ENCODE measurements around the gene GNL3L.
A peak's percentile ranks its signal among the peaks of the same experiment; 100 is the strongest.
"Not testable (repeated sequence)": the region's sequence is repeated elsewhere in the genome, so short reads cannot be mapped to it uniquely, and the experiment has no call there.

GNL3L gene, protein sequence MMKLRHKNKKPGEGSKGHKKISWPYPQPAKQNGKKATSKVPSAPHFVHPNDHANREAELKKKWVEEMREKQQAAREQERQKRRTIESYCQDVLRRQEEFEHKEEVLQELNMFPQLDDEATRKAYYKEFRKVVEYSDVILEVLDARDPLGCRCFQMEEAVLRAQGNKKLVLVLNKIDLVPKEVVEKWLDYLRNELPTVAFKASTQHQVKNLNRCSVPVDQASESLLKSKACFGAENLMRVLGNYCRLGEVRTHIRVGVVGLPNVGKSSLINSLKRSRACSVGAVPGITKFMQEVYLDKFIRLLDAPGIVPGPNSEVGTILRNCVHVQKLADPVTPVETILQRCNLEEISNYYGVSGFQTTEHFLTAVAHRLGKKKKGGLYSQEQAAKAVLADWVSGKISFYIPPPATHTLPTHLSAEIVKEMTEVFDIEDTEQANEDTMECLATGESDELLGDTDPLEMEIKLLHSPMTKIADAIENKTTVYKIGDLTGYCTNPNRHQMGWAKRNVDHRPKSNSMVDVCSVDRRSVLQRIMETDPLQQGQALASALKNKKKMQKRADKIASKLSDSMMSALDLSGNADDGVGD

GRCh38 chrX:54529552-54530356, at the start of gene GNL3L:
Gene GNL3L, plus strand, starts transcription at chrX:54530219. Its CDS starts 2,348 bp downstream, at chrX:54532567.
- peak; percentile 99 for DNase-seq

DNA sequence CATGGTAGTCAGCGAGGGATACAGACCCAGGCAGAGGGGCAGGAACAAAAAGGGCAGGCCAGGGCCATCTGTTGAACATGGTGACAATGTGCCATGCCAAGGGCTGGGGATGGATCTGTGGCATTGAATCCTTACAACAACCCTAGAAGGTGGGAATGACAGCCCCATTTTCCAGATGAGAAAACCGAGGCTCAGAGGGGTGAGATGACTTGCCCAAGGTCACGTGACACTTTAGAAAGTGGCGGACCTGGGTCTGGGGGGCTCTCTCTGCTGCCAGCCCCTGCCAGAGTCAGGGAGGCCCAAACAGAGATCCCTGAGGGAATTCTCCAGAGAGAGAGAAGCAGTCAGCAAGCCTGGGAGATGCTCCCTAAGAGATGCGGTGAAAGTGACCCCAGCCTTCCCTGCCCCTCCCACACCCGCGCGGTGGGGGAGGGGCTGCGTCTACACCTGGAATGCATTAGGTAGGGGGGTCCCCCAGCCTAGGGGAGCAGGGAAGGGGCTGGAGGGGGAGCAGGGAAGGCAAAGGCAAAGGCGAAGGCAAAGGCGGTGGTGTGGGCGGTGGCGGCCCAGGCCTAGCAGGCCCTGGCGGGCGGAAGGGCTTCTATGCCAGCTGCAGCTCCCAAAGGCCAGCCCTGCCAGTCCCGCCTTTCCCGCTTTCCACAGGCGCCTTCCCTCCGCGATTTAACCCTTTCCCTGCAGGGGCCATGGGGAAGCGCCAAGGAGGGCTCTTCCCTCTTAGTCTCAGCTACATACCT, 47.0 kb upstream of the GNL3L start:
- peak; percentile 83 for DNase-seq

DNA sequence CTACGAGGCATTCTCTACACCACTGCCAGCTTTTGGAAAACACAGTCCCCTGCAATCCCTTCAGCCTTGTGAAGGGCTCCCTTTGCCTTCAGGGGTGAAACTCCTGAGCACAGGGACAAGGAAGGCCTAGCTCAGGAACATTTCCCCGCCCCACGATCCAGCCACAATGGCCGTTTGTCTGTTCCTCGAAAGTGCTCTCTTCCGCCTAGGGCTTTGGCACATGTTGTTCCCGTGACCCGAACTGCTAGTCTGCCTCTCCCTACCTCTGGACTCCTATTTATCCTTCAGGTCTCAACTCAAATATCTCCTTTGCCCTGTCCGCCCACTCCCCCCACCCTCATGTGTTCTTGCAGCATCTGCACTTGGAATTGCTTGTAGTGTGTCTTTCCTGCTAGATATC, 46.1 kb upstream of the GNL3L start:
- DNase-seq: no peak

DNA sequence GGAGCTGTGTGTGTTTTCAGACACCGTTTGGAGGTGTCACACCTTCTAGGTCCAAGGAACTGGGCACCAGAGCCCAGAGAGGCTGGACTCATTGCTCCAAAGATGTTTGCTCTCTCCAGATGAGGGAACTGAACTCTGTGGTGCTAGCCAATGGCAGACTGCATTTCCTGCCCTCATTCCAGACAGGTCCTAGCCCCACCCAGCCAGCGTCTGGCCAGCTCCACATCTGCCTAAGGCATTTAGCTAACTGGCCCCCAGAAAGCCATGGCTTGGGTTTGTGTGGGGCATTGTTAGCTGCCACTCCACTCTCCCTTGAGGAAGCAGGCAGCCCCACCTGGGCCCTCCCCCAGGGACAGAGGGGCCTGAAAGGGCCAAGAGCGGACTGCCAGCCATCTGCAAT, 45.4 kb upstream of the GNL3L start:
- peak; percentile 39 for DNase-seq

- not testable (repeated sequence) for DNase-seq
These were observed 40.2 kb upstream of the GNL3L start for GRCh38 chrX:54489819-54490218.

DNA sequence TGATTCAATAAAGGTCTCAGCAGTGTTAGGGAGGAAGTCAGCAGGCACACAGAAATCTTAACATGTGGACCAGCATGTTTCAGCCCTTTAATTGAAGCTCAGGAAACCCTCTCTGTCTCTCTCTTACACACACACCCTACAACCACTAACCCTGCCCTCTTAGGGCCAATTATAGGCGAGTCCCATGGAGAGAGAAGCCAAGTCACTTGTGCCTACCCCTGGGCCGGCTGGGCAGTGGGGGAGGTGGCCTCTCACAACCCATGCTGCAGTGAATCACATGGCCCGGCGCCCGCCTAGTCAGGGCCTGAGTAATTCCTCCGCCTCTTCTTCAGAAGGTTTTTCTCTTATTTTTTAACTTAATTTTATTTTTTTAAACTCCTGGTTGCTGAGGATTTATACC, 37.7 kb upstream of the GNL3L start:
- no peak for DNase-seq

GRCh38 chrX:54494166-54494988, 35.6 kb upstream of the GNL3L start:
- peak; percentile 25 for DNase-seq

- DNase-seq: no peak
These were observed 34.8 kb upstream of the GNL3L start for GRCh38 chrX:54494989-54495813.

- peak; percentile 77 for DNase-seq
These were observed 34.1 kb upstream of the GNL3L start, which contains the start of gene FGD1 for GRCh38 chrX:54495814-54496516. Gene FGD1, minus strand, starts transcription at chrX:54496234. Its CDS starts 802 bp downstream, at chrX:54495432.

DNA sequence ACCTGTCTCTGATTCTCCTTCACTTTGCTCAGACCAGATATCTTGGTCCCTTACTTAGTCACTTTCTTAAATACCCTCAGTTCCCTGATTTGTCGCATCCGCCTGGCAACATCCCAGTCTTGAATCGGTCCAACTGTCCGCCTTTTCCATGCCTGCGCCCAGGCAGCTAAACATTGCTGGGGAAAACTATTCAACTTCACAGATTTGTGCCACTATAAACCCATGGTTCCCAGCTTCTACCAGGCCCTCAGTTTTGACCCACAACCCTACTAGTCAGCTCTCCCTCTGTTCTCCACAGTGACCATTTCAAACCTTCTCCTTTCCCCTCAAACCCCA, 33.5 kb upstream of the GNL3L start:
- DNase-seq: no peak

DNA sequence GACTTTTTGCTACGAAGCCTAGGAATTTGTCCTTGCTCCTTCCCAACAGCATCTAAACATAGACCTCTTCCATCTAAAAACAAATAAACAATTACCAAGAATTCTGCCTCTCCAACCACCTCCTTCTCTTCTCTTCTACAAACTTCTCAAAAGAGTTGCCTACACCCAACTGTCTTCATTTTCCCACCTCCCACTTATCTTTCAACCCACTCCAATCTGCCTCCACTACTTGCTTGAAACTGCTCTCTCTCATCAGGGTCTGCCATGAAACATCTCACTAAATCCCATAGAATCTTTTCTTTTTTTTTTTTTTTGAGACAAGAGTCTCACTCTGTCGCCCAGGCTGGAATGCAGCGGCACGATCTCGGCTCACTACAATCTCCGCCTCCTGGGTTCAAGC, 33.1 kb upstream of the GNL3L start:
- no peak for DNase-seq

DNA sequence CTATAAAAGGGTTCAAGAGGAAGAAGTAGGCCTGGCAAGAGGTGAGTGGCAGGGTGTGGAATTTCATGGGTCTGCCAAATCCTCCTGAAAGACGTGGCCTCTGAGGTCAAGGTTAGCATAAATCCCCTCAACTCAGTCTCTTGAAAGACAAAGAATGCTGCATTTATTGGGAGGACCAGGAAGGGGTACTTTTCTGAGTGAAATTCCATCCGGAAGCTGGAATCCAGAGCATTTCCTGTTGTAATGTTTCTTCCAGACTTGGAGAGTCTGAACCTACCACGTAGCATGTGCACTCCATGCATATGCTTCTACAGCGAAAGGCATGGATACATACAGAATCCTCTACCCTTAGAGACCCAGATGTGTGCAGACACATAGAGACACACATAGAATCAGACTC, 20.6 kb upstream of the GNL3L start:
- DNase-seq: no peak

- DNase-seq: peak; percentile 77
These were observed 868 bp upstream of the GNL3L start for GRCh38 chrX:54529151-54529550.

GRCh38 chrX:54530357-54530900, 410 bp downstream of the GNL3L start:
- DNase-seq: no peak

DNA sequence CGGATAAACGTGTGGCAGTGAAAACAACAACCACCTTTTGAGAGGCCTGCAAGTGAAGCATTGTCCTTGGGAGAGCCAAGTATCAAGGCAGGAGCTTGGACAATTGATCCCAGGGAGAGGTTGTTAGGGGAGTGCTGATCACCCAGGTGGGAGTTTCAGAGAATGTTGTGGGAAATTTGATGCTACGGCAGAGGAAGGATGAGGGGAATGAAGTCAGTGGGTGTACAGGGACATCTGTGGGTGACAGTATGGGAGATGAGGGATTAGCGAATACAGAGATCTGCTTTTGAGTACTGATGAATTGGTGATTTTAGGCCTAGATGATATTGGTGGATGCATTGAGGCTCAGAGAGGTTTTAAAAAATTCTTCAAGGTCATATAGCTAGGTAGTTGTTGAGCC, 4.3 kb downstream of the GNL3L start:
- DNase-seq: no peak

- DNase-seq: no peak
These were observed 10.3 kb downstream of the GNL3L start for GRCh38 chrX:54540289-54540688.

DNA sequence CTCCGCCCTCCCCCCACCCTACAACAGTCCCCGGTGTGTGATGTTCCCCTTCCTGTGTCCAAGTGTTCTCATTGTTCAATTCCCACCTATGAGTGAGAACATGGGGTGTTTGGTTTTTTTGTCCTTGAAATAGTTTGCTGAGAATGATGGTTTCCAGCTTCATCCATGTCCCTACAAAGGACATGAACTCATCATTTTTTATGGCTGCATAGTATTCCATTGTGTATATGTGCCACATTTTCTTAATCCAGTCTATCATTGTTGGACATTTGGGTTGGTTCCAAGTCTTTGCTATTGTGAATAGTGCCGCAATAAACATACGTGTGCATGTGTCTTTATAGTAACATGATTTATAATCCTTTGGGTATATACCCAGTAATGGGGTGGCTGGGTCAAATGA, 12.2 kb downstream of the GNL3L start:
- not testable (repeated sequence) for DNase-seq

DNA sequence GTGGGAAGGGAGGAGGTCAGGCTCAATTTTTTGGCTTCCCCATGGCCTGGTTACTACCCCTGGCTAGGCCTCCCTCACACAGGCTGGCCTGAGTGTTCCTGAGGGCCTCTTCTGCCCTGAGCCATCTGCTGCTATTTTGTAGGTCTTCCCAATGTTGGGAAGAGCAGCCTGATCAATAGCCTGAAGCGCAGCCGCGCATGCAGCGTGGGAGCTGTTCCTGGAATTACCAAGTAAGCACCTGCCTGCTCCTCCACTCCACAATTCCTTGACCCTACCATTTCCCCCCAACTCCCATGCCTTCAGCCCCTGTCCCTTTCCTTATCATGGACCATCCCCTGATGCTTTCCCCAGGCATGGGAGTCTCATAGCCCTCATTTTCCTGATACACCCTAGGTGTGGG, 20.8 kb downstream of the GNL3L start:
- DNase-seq: no peak

GRCh38 chrX:54551801-54552200, 21.8 kb downstream of the GNL3L start:
- no peak for DNase-seq

DNA sequence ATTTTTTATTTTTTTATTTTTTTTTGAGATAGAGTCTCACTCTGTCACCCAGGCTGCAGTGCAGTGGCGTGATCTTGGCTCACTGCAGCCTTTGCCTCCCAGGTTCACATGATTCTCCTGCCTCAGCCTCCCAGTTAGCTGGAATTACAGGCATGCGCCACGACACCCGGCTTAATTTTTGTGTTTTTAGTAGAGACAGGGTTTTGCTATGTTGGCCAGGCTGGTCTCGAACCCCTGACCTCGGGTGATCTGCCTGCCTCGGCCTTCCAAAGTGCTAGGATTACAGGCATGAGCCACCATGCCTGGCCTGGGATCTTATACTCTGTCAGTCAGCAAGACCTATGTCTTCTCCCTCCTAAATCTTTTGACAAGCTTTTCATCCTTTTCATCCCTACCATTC, 25.0 kb downstream of the GNL3L start:
- DNase-seq: not testable (repeated sequence)
